Measurements from ENCODE around the gene HMSD. TPM values are rescaled to one million over a fixed set of nuclear protein-coding genes. Genes with fewer than 3 reads are reported as not detected.

The HMSD gene
- total and polyA plus RNA-seq, 2 of the 4 experiments (the other 2 are of a cell fraction) = 0.17 to 0.36 TPM

- Histone ChIP-seq H4K20me1 (ENCODE audit: insufficient read depth, low read length) (no peaks in the 10 kb centered on the region), H3K18ac (ENCODE audit: low read depth, low read length) (no peak overlapping the region), H3K4me2 (ENCODE audit: low read depth, low read length) (no peak overlapping the region), H2BK120ac (ENCODE audit: low read depth, low read length) (no peak overlapping the region), H3K27ac (ENCODE audit: insufficient read depth, low read length) (no peak overlapping the region), H3K9ac (ENCODE audit: low read depth, low read length) (no peak overlapping the region), H3K4me3 (ENCODE audit: insufficient read depth, low read depth, low read length) (no peak overlapping the region), H4K91ac (ENCODE audit: insufficient read depth, low read depth, low read length) (no peak overlapping the region), H3K36me3 (ENCODE audit: control insufficient read depth, insufficient read depth, low read length) (no peaks in the 10 kb centered on the region), H3K79me1 (ENCODE audit: low read depth in 1 of 2, low read length in 2 of 2) (no peaks in the 10 kb centered on the region), H3K4me1 (ENCODE audit: control insufficient read depth, insufficient read depth, low read length) (no peaks in the 10 kb centered on the region), H2BK15ac (ENCODE audit: low read depth, low read length) (no peak overlapping the region), H3K56ac (ENCODE audit: extremely low read depth, insufficient read depth, low read length) (no peak overlapping the region), H3K14ac (replicated peaks; ENCODE audit: low read depth, low read length) (no peak overlapping the region), H2AFZ (replicated peaks; ENCODE audit: low read length, poor library complexity) (no peak overlapping the region), H4K5ac (ENCODE audit: low read depth, low read length) (no peak overlapping the region), H3K23ac (ENCODE audit: low read depth, low read length) (no peak overlapping the region), H2AK9ac (replicated peaks; ENCODE audit: low read depth, low read length, poor library complexity) (no peak overlapping the region), H3K9me3 (ENCODE audit: control insufficient read depth, insufficient read depth, low read length) (no peaks in the 10 kb centered on the region), H3K27me3 (ENCODE audit: control insufficient read depth, insufficient read depth, low read length) (peaks cover 2% of the 10 kb centered on the region; the same call in 1 of the 2 replicates), H4K8ac (ENCODE audit: low read depth in 2 of 2, low read length in 2 of 2) (no peak overlapping the region), H3K9me1 (ENCODE audit: insufficient read depth, low read length) (no peaks in the 10 kb centered on the region), H3K4ac (ENCODE audit: low read depth, low read length) (no peak overlapping the region), H2BK5ac (ENCODE audit: low read depth, low read length, poor library complexity, severe bottlenecking) (no peak overlapping the region), H2AK5ac (ENCODE audit: low read depth, low read length) (no peak overlapping the region), H2BK20ac (ENCODE audit: low read depth, low read length) (no peak overlapping the region)
- TF ChIP-seq FOS (IDR thresholded peaks at IDR 0.05; ENCODE audit: low read depth, low read length) (no peak), RCOR1 (IDR thresholded peaks at IDR 0.05; ENCODE audit: insufficient replicate concordance, low read length) (no peak)
- WGBS, 2 experiments (ENCODE audit: extremely low coverage in 2 of 2, insufficient read length in 1 of 2) = 56% methylated on average over 2 of the region's 2 CpGs; no CpG with 5 or more reads in 1 of the 2 experiments
- POLR2A ChIA-PET (ENCODE audit: unreplicated experiment) = no interaction called here
- no TSS peak for BruUV-seq (replicated peaks)
- DNase-seq (peak; percentile 2), ATAC-seq (ENCODE audit: low read depth) (no peak)
- CTCF ChIA-PET = no interaction called here
- in situ Hi-C loops (cut with MboI; ENCODE audit: low sequenced_read_pairs) (no loop called here), intact Hi-C loops (cut with micrococcal nuclease) (no loop called here), dilution Hi-C loops (cut with HindIII; ENCODE audit: low sequenced_read_pairs, unreplicated experiment) (no loop called here)
Observed at GRCh38 chr18:63997606-63998005, 48.5 kb downstream of the HMSD start.

All from IMR-90 (cell line).